Purkinje cell (primary cell): ENCODE measurements around the gene DLX4. TPM values are rescaled to one million over a fixed set of nuclear protein-coding genes. Genes with fewer than 3 reads are reported as not detected.

ENCODE experiments used
- polyA plus RNA-seq: library from polyadenylated mRNA; unstranded; fragments of >200 nt; fragmentation: Nextera tagmentation; gene quantifications from 2 replicates; pipeline ENCODE4 v1.2.1, GENCODE V29; 2014

DLX4 gene, protein sequence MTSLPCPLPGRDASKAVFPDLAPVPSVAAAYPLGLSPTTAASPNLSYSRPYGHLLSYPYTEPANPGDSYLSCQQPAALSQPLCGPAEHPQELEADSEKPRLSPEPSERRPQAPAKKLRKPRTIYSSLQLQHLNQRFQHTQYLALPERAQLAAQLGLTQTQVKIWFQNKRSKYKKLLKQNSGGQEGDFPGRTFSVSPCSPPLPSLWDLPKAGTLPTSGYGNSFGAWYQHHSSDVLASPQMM
- not detected in 2 replicates for polyA plus RNA-seq

DNA sequence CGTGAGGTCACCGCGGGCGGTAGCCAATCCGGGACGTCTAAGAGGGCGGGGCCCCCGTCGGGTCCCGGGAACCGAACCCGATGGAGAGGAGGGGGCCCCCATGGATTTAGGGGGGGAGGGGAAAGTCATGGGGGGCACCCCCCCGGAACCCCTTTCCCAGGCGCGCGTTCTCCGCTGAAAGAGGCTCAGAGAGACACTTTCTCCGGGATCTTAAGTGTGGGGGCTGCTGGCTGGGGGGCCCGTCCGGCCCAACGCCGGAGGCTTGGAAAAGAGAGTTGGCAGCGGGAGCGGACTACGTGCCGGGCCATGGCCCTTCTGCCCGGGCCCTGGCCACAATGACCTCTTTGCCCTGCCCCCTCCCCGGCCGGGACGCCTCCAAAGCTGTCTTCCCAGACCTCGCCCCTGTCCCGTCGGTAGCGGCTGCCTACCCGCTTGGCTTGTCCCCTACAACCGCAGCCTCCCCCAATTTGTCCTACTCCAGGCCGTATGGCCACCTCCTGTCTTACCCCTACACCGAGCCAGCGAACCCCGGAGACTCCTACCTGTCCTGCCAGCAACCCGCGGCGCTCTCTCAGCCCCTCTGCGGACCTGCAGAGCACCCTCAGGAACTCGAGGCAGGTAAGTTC lies at the start of gene DLX4:
Gene DLX4 (plus strand): TSS at position 57 of the 626 bp plus-strand sequence. CDS start 279 bp downstream, at position 336.

DNA sequence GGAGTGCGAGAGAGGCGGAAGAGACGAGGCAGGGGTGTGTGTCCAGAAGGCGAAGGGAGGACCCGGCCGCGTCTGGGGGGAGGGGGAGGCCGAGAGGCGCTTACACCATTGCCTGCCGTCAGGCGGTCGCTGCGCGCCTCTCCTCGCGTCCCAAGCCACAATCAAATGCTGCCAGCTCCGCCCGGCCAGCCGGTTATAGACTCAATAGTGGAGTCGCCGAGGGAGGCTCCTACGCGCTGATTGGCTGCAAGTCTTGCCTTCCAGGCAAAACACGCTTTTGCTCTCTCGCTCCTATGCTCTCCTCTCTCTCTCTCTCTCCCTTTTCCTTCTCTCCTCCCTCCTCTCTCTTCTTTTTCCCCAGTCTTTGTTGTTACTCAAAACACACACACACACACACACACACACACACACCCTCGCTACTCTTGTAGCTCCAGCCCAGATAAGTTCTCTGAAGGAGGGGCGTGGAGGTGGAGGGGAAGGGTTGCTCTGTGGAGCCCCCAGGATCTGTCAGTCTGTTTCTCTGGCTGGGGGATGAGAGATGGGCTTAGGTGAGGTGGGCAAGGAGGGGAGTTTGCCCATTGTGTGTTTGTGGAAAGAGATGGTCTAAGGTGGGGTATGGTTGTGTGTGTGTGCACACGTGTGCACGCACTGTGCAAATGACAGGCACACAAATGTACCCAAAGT lies 26.2 kb downstream of the DLX4 start, which contains the start of gene DLX3:
Gene DLX3 (minus strand): TSS at position 170 of the 684 bp plus-strand sequence. CDS start 226 bp downstream, outside the sequence.

Other genes starting within 250 kb of the DLX4 start
- gene FAM117A, start 205.1 kb upstream of the DLX4 start, polyA plus RNA-seq, result 11.3 and 17.8 TPM in 2 replicates
- 14.8 and 20.5 TPM in 2 replicates for gene KAT7, start 180.5 kb upstream of the DLX4 start, polyA plus RNA-seq
- not detected in 2 replicates for gene TAC4, start 121.1 kb upstream of the DLX4 start, polyA plus RNA-seq
- not detected in 2 replicates for gene DLX3, start 26.0 kb downstream of the DLX4 start, polyA plus RNA-seq
- 11.4 and 18.8 TPM in 2 replicates for gene ITGA3, start 86.9 kb downstream of the DLX4 start, polyA plus RNA-seq
- 9.7 and 16.4 TPM in 2 replicates for gene PDK2, start 126.2 kb downstream of the DLX4 start, polyA plus RNA-seq
- not detected in 2 replicates for gene SAMD14, start 161.0 kb downstream of the DLX4 start, polyA plus RNA-seq
- 1.0 and 1.2 TPM in 2 replicates for gene PPP1R9B, start 181.5 kb downstream of the DLX4 start, polyA plus RNA-seq
- gene SGCA, start 196.8 kb downstream of the DLX4 start, polyA plus RNA-seq, result not detected in 2 replicates
- 0.15 TPM in 1 of 2 replicates, not detected in the other for gene COL1A1, start 232.4 kb downstream of the DLX4 start, polyA plus RNA-seq